ENCODE data around the gene SP2. TPM values are rescaled to one million over a fixed set of nuclear protein-coding genes. Genes with fewer than 3 reads are reported as not detected.

SP2 gene
- total RNA-seq, 1 donor from 2014 or later: 1.6 TPM

- Histone ChIP-seq H3K9me3 (ENCODE audit: low read depth) (no peaks in the 10 kb centered on the region), H4K20me1 (ENCODE audit: low read depth) (no peaks in the 10 kb centered on the region), H3K4me2 (peak overlapping the region; percentile 57), H3K36me3 (no peaks in the 10 kb centered on the region), H3K4me3 (no peak overlapping the region), H3F3A (ENCODE audit: low read depth) (peaks cover 19% of the 10 kb centered on the region), H3K79me2 (ENCODE audit: low read depth) (no peaks in the 10 kb centered on the region), H3K27ac (no peak overlapping the region), H3K4me1 (peaks cover 36% of the 10 kb centered on the region), H3K27me3 (peaks cover 55% of the 10 kb centered on the region), H3K9ac (no peak overlapping the region), H2AFZ (replicated peaks) (no peak overlapping the region)
- no peak for DNase-seq (ENCODE audit: low spot score)
- Mint-ChIP-seq H3K27me3 (ENCODE audit: insufficient read depth, low read depth) (peaks cover 38% of the 10 kb centered on the region), H3K36me3 (no peaks in the 10 kb centered on the region), H3K9me3 (no peaks in the 10 kb centered on the region), H3K4me1 (peaks cover 23% of the 10 kb centered on the region), H3K4me3 (peak overlapping the region; percentile 53), H3K27ac (no peak overlapping the region)
- TF ChIP-seq EZH2 (IDR thresholded peaks at IDR 0.05): no peak
- TF ChIP-seq CTCF (IDR thresholded peaks at IDR 0.05): no peak
- no peak for TF ChIP-seq EZH2phosphoT487 (IDR thresholded peaks at IDR 0.05)
These were observed 26.0 kb upstream of the SP2 start for GRCh38 chr17:47870056-47870455.

- Mint-ChIP-seq H3K36me3 (no peaks in the 10 kb centered on the region), H3K9me3 (no peaks in the 10 kb centered on the region), H3K27ac (no peak overlapping the region), H3K4me3 (peak overlapping the region; percentile 11), H3K27me3 (ENCODE audit: insufficient read depth, low read depth) (peaks cover 42% of the 10 kb centered on the region), H3K4me1 (peaks cover 23% of the 10 kb centered on the region)
- no peaks in the 10 kb centered on the region for H4K20me1 ChIP-seq (ENCODE audit: low read depth)
- TF ChIP-seq EZH2 (IDR thresholded peaks at IDR 0.05) (no peak), CTCF (IDR thresholded peaks at IDR 0.05) (no peak), EZH2phosphoT487 (IDR thresholded peaks at IDR 0.05) (no peak)
- H3K36me3 ChIP-seq: no peaks in the 10 kb centered on the region
- H3K9ac ChIP-seq: no peak overlapping the region
- DNase-seq (ENCODE audit: low spot score): no peak
- H3K27me3 ChIP-seq: peaks cover 50% of the 10 kb centered on the region
- no peak overlapping the region for H3K27ac ChIP-seq
- H3F3A ChIP-seq (ENCODE audit: low read depth): peaks cover 19% of the 10 kb centered on the region
- peaks cover 40% of the 10 kb centered on the region for H3K4me1 ChIP-seq
- H2AFZ ChIP-seq (replicated peaks): no peak overlapping the region
- no peak overlapping the region for H3K4me3 ChIP-seq
- H3K4me2 ChIP-seq: no peak overlapping the region
- H3K79me2 ChIP-seq (ENCODE audit: low read depth): no peaks in the 10 kb centered on the region
- H3K9me3 ChIP-seq (ENCODE audit: low read depth): no peaks in the 10 kb centered on the region
These were observed 25.0 kb upstream of the SP2 start for GRCh38 chr17:47871048-47871447.

GRCh38 chr17:47872019-47872650 is 23.9 kb upstream of the SP2 start:
- Mint-ChIP-seq H3K27me3 (ENCODE audit: insufficient read depth, low read depth) (peaks cover 37% of the 10 kb centered on the region), H3K4me3 (no peak overlapping the region), H3K36me3 (no peaks in the 10 kb centered on the region), H3K27ac (peak overlapping the region; percentile 7), H3K9me3 (no peaks in the 10 kb centered on the region), H3K4me1 (peaks cover 23% of the 10 kb centered on the region)
- no peak overlapping the region for H3K27ac ChIP-seq
- peak overlapping the region; percentile 80 for H3K4me2 ChIP-seq
- H3F3A ChIP-seq (ENCODE audit: low read depth): peaks cover 19% of the 10 kb centered on the region
- H3K9ac ChIP-seq: no peak overlapping the region
- peaks cover 40% of the 10 kb centered on the region for H3K4me1 ChIP-seq
- TF ChIP-seq CTCF (IDR thresholded peaks at IDR 0.05) (no peak), EZH2phosphoT487 (IDR thresholded peaks at IDR 0.05) (no peak), EZH2 (IDR thresholded peaks at IDR 0.05) (no peak)
- H3K79me2 ChIP-seq (ENCODE audit: low read depth): no peaks in the 10 kb centered on the region
- peak overlapping the region; percentile 28 for H3K4me3 ChIP-seq
- H3K27me3 ChIP-seq: peaks cover 50% of the 10 kb centered on the region
- H3K36me3 ChIP-seq: no peaks in the 10 kb centered on the region
- peak; percentile 72 for DNase-seq (ENCODE audit: low spot score)
- no peaks in the 10 kb centered on the region for H3K9me3 ChIP-seq (ENCODE audit: low read depth)
- peak overlapping the region; percentile 85 for H2AFZ ChIP-seq (replicated peaks)
- no peaks in the 10 kb centered on the region for H4K20me1 ChIP-seq (ENCODE audit: low read depth)

Measured in neural progenitor cell (in vitro differentiated cells).